Gastrocnemius medialis (tissue), 4 donors: ENCODE measurements around the gene HMGB1.

Source experiments
- CTCF ChIP-seq, 5 experiments: fragments of 450-650 bp in 3 of 5; fragments of 200-600 bp in 2 of 5; sonication (generic) in 2 of 5; IDR thresholded peaks in 4 of 5; conservative IDR thresholded peaks in 1 of 5; 1 replicate in 4 of 5; 2 replicates in 1 of 5; pipeline ENCODE4 v1.5.1; 2016 to 2019; ENCODE audit warnings: antibody characterized with exemption in 5 of 5, mild to moderate bottlenecking in 3 of 5, moderate library complexity in 3 of 5
- POLR2A ChIP-seq, 2 donors: fragments of 450-650 bp; IDR thresholded peaks; one replicate each; pipeline ENCODE4 v1.6.1; 2017; ENCODE audit warnings: antibody characterized with exemption in 2 of 2, mild to moderate bottlenecking in 2 of 2, moderate library complexity in 2 of 2

GRCh38 chr13:30486230-30487074 is 20.7 kb upstream of the HMGB1 start:
- no peak for TF ChIP-seq CTCF (IDR thresholded peaks at IDR 0.05 in 4 of 5, conservative IDR thresholded peaks at IDR 0.05 in 1 of 5)
- TF ChIP-seq POLR2A (IDR thresholded peaks at IDR 0.05) = no peak
